CD14-positive monocyte (primary cell): Measurements from ENCODE around the gene CDK6. TPM values are rescaled to one million over a fixed set of nuclear protein-coding genes. Genes with fewer than 3 reads are reported as not detected.

Experiments used
- DNase-seq, 3 donors: peaks; one replicate each; pipeline ENCODE4 v3.0.0-alpha.2; 2011 to 2022
- H2AFZ ChIP-seq: 2 replicates; pipeline ENCODE4 v1.6.0; 2012; ENCODE audit warnings: mild to moderate bottlenecking, low read depth, low read length, inconsistent platforms; ENCODE audit not compliant: insufficient read depth, poor library complexity, severe bottlenecking
- H3K27ac ChIP-seq, 2 donors: 1 replicate in 1 of 2; 2 replicates in 1 of 2; pipeline ENCODE4 v1.5.1; 2012 to 2013; ENCODE audit warnings: low read length in 2 of 2, control low read depth in 1 of 2, inconsistent platforms in 1 of 2, low read depth in 1 of 2, mild to moderate bottlenecking in 1 of 2
- H3K27me3 ChIP-seq, 2 donors: one replicate each; pipeline versions ENCODE4 v1.6.0 to v1.6.1; 2011 to 2013; ENCODE audit warnings: low read length in 2 of 2; ENCODE audit not compliant: control insufficient read depth in 2 of 2, insufficient read depth in 2 of 2
- H3K36me3 ChIP-seq, 2 donors: replicated peaks in 1 of 2; 1 replicate in 1 of 2; 2 replicates in 1 of 2; pipeline versions ENCODE4 v1.5.1 to v1.6.1; 2012 to 2013; ENCODE audit warnings: low read length in 2 of 2, control low read depth in 1 of 2, inconsistent platforms in 1 of 2, mild to moderate bottlenecking in 1 of 2; ENCODE audit not compliant: insufficient read depth in 2 of 2, control insufficient read depth in 1 of 2
- H3K4me1 ChIP-seq, 2 donors: 1 replicate in 1 of 2; 2 replicates in 1 of 2; pipeline versions ENCODE4 v1.5.1 to v1.6.1; 2012 to 2013; ENCODE audit warnings: low read length in 2 of 2, control low read depth in 1 of 2, inconsistent platforms in 1 of 2, mild to moderate bottlenecking in 1 of 2, moderate library complexity in 1 of 2; ENCODE audit not compliant: insufficient read depth in 2 of 2, control insufficient read depth in 1 of 2
- H3K4me2 ChIP-seq: replicated peaks from 2 replicates; pipeline ENCODE3; 2012; ENCODE audit warnings: low read length, moderate library complexity, mild to moderate bottlenecking; ENCODE audit not compliant: poor library complexity, severe bottlenecking; ENCODE audit errors: extremely low read depth
- H3K4me3 ChIP-seq, 3 experiments: fragments of 200-600 bp in 1 of 3; sonication (generic) in 1 of 3; replicated peaks in 1 of 3; 1 replicate in 2 of 3; 2 replicates in 1 of 3; pipeline ENCODE4 v1.5.1; 2011 to 2013; ENCODE audit warnings: low read length in 3 of 3, mild to moderate bottlenecking in 3 of 3, control low read depth in 2 of 3, low read depth in 2 of 3, inconsistent platforms in 1 of 3, moderate library complexity in 1 of 3
- H3K79me2 ChIP-seq: 2 replicates; pipeline ENCODE4 v1.6.0; 2012; ENCODE audit warnings: mild to moderate bottlenecking, control low read depth, inconsistent platforms, low read length, moderate library complexity; ENCODE audit not compliant: insufficient read depth
- H3K9ac ChIP-seq: 2 replicates; pipeline ENCODE4 v1.6.0; 2017; ENCODE audit warnings: low read length, mild to moderate bottlenecking; ENCODE audit not compliant: insufficient read depth, poor library complexity, severe bottlenecking
- H3K9me3 ChIP-seq, 2 donors: replicated peaks in 1 of 2; 1 replicate in 1 of 2; 2 replicates in 1 of 2; pipeline versions ENCODE4 v1.5.1 to v1.6.1; 2012 to 2013; ENCODE audit warnings: low read length in 2 of 2, control low read depth in 1 of 2; ENCODE audit not compliant: control insufficient read depth in 1 of 2, insufficient read depth in 1 of 2
- H4K20me1 ChIP-seq: 2 replicates; pipeline ENCODE4 v1.6.0; 2012; ENCODE audit warnings: mild to moderate bottlenecking, low read length, control low read depth, moderate library complexity; ENCODE audit not compliant: insufficient read depth
- H3K27ac Mint-ChIP-seq, 7 donors: one replicate each; pipeline ENCODE4 v1.8.0; 2020; ENCODE audit warnings: mild to moderate bottlenecking in 7 of 7, mixed read lengths in 7 of 7, moderate library complexity in 6 of 7, inconsistent platforms in 2 of 7
- H3K27me3 Mint-ChIP-seq, 3 donors: one replicate each; pipeline ENCODE4 v1.8.0; 2021 to 2022; ENCODE audit warnings: low read depth in 3 of 3, mild to moderate bottlenecking in 3 of 3, mixed read lengths in 3 of 3, moderate library complexity in 3 of 3, inconsistent platforms in 1 of 3
- H3K36me3 Mint-ChIP-seq, 2 donors: one replicate each; pipeline ENCODE4 v1.8.0; 2020; ENCODE audit warnings: mixed read lengths in 2 of 2, inconsistent platforms in 1 of 2, mild to moderate bottlenecking in 1 of 2
- H3K4me1 Mint-ChIP-seq: one replicate; pipeline ENCODE4 v1.8.0; 2020; ENCODE audit warnings: mild to moderate bottlenecking, mixed read lengths
- H3K4me3 Mint-ChIP-seq, 2 donors: one replicate each; pipeline ENCODE4 v1.8.0; 2020; ENCODE audit warnings: mild to moderate bottlenecking in 2 of 2, mixed read lengths in 2 of 2, moderate library complexity in 1 of 2
- H3K9me3 Mint-ChIP-seq, 7 donors: one replicate each; pipeline ENCODE4 v1.8.0; 2020 to 2022; ENCODE audit warnings: mixed read lengths in 7 of 7, mild to moderate bottlenecking in 6 of 7, moderate library complexity in 6 of 7, inconsistent platforms in 2 of 7
- CTCF ChIP-seq: fragments of 200-600 bp; IDR thresholded peaks from one replicate; pipeline ENCODE4 v1.8.0; 2022; ENCODE audit warnings: antibody characterized with exemption, mild to moderate bottlenecking
- WGBS: methylation state at CpG from one replicate; pipeline ENCODE4 v1.1.5; 2013; ENCODE audit warnings: missing lambda C conversion rate; ENCODE audit not compliant: insufficient coverage; 5-methylcytosine and 5-hydroxymethylcytosine counted together
- intact Hi-C, 2 donors: fragments of 100-400 bp; cut with micrococcal nuclease; formaldehyde crosslinking; loops; one replicate each; pipeline versions ENCODE4 v1.15.0 to v1.15.1; 2023
- polyA plus RNA-seq, 3 donors: library from polyadenylated mRNA; depleted of rRNA in 1 of 3; unstranded in 2 of 3; stranded (reverse) in 1 of 3; fragments of 300-500 nt in 2 of 3; fragments of >200 nt in 1 of 3; fragmentation: Illumina TruSeq in 2 of 3; gene quantifications; 1 replicate in 2 of 3; 2 replicates in 1 of 3; pipeline ENCODE4 v1.2.3, GENCODE V29; 2012 to 2021

Gene CDK6
- polyA plus RNA-seq, 3 donors = 3.4 to 4.3 (median 3.8) TPM

- H3K36me3 Mint-ChIP-seq = peaks cover 49 to 56% of the 10 kb centered on the region in 2 donors
- intact Hi-C loops = no loop called here
- Histone ChIP-seq H3K9ac (no peak overlapping the region), H3K4me2 (no peak overlapping the region), H3K4me3 (no peak overlapping the region), H3K27ac (no peak overlapping the region), H2AFZ (no peak overlapping the region), H3K27me3 (no peaks in the 10 kb centered on the region), H3K36me3 (peaks cover 32 to 66% of the 10 kb centered on the region in 2 donors), H3K9me3 (no peaks in the 10 kb centered on the region), H3K79me2 (no peaks in the 10 kb centered on the region), H3K4me1 (no peaks in the 10 kb centered on the region), H4K20me1 (no peaks in the 10 kb centered on the region)
- H3K27ac Mint-ChIP-seq = no peak overlapping the region
- no peak overlapping the region for H3K4me3 Mint-ChIP-seq
- no peak for TF ChIP-seq CTCF
- H3K4me1 Mint-ChIP-seq = no peaks in the 10 kb centered on the region
- no peak for DNase-seq
- no peaks in the 10 kb centered on the region for H3K9me3 Mint-ChIP-seq
- no peaks in the 10 kb centered on the region for H3K27me3 Mint-ChIP-seq
Measured at GRCh38 chr7:92560602-92561001, 275.8 kb downstream of the CDK6 start.

GRCh38 chr7:92557808-92558362 lies 278.5 kb downstream of the CDK6 start:
- H3K27ac Mint-ChIP-seq = peak overlapping the region in 1 of 7 donors; percentile 30
- 88% methylated on average over 1 of the region's 7 CpGs for WGBS

More at GRCh38 chr7:92557808-92558362, 278.5 kb downstream of the CDK6 start:
- no peaks in the 10 kb centered on the region for H3K9me3 Mint-ChIP-seq
- Histone ChIP-seq H3K36me3 (peaks cover 16 to 39% of the 10 kb centered on the region in 2 donors), H4K20me1 (no peaks in the 10 kb centered on the region), H2AFZ (no peak overlapping the region), H3K79me2 (no peaks in the 10 kb centered on the region), H3K27me3 (no peaks in the 10 kb centered on the region), H3K4me2 (no peak overlapping the region), H3K4me1 (no peaks in the 10 kb centered on the region), H3K9ac (no peak overlapping the region), H3K27ac (no peak overlapping the region), H3K4me3 (no peak overlapping the region), H3K9me3 (no peaks in the 10 kb centered on the region)
- intact Hi-C loops = no loop called here
- H3K27me3 Mint-ChIP-seq = peaks cover 0 to 5% (median 0%) of the 10 kb centered on the region in 3 donors
- peaks cover 28 to 30% of the 10 kb centered on the region in 2 donors for H3K36me3 Mint-ChIP-seq
- no peak for DNase-seq
- H3K4me1 Mint-ChIP-seq = no peaks in the 10 kb centered on the region
- no peak overlapping the region for H3K4me3 Mint-ChIP-seq
- TF ChIP-seq CTCF = no peak
